Measurements from ENCODE around the gene SYPL1. TPM values are rescaled to one million over a fixed set of nuclear protein-coding genes. Genes with fewer than 3 reads are reported as not detected.

Gene SYPL1
- polyA plus RNA-seq, 1 donor: 97.0 TPM

GRCh38 chr7:106067678-106068077, 44.4 kb downstream of the SYPL1 start:
- 100% methylated on average over 2 of the region's 3 CpGs for WGBS (ENCODE audit: insufficient coverage, low lambda C conversion rate)
- Histone ChIP-seq H3K27ac (ENCODE audit: low read length) (no peak overlapping the region), H3K9me3 (ENCODE audit: control insufficient read depth, low read depth, low read length) (no peaks in the 10 kb centered on the region), H3K36me3 (ENCODE audit: control insufficient read depth, insufficient read depth, low read length) (no peaks in the 10 kb centered on the region), H3K27me3 (ENCODE audit: control insufficient read depth, insufficient read depth, low read length) (no peaks in the 10 kb centered on the region), H3K4me1 (ENCODE audit: control insufficient read depth, insufficient read depth, low read length) (peaks cover 18% of the 10 kb centered on the region), H3K4me3 (ENCODE audit: low read length) (no peak overlapping the region)
- no peak for DNase-seq

DNA sequence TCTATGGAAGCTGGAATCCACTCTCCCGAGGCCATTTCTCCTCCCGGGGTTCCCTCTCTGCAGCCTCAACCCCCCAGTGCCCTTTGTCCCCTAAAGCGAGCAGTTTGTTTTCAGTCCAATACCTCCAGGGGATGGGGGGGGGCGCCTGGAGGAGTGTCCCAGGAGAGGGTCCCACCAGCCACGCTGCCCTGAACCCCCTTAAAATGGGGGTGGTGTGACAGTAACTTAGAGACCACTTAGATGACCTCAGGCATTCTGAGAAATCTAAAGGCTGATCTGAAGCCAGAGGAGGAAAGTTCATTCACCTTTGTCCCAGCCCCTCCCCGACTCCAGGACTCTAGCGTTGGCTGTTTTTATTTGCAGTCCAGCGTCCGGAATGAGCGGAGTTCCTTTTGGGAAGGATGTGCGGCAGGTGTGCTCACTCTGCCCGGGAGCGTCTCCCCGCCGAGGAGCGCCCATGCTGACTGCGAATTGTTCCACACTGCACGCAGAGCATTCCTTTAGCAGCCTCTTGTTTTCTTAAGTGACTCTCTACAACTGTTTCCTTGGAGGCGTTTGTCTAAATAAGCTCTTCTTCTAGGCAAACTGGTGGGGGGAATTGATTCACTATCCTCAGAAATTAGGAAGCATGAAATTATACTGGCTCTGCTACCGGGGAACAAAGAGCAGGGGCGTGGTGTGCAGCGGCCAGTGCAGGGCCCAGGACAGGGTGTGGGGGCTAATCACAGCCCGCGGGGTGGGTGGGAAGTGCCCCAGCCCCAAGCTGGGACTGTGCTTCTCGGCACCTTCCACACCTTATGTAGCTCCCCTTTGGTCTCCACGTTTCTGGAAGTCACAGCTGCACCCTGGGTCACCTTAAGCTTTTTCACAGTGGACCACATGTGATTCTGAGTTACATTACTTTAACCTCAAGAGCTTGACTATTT, 46.3 kb downstream of the SYPL1 start:
- DNase-seq: peak in 1 of 2 donors; percentile 51
- no CpG with 5 or more reads among the region's 26 CpGs for WGBS (ENCODE audit: insufficient coverage, low lambda C conversion rate)
- Histone ChIP-seq H3K27ac (ENCODE audit: low read length) (peak overlapping the region; percentile 23), H3K9me3 (ENCODE audit: control insufficient read depth, low read depth, low read length) (no peaks in the 10 kb centered on the region), H3K4me3 (ENCODE audit: low read length) (peak overlapping the region; percentile 8), H3K36me3 (ENCODE audit: control insufficient read depth, insufficient read depth, low read length) (no peaks in the 10 kb centered on the region), H3K4me1 (ENCODE audit: control insufficient read depth, insufficient read depth, low read length) (peaks cover 18% of the 10 kb centered on the region), H3K27me3 (ENCODE audit: control insufficient read depth, insufficient read depth, low read length) (no peaks in the 10 kb centered on the region)

DNA sequence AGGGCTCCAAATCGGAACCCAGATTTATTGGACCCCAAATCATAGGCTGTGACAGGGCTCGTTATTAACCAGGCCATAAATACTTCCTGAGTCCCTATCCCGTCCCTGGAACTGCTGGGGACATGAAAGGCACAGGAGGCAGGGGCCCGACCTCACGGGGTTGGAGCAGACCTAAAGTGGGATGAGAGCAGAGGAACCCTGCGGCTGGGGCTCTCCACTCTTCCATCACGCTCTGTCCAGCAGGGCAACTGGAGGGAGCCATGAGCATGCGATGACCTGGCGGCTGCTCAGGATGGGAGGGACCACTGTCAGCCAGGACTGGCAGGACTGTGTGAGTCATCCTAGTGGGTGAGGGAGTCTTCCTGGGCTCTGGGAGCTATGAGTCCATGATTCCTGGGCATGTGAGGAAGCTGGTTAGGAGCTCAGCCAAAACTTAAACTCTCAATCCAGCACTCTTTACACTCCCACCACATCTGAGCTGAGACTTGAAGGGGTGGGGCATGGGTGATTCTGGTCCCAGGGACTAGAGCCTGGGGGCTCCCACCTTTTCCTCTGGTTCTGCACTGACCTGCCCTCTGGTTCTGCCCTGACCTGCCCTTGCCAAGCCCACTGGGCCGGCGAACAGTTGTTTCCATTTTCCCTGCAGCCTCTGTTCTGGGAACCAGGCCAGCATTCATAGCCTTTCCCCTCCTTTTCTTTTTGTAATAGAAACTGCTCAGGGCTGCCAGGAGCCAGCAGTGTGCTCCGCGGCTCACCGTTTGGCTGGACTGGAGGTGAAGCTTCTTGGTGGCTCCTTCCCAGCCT, 47.1 kb downstream of the SYPL1 start:
- Histone ChIP-seq H3K4me3 (ENCODE audit: low read length) (peak overlapping the region; percentile 8), H3K36me3 (ENCODE audit: control insufficient read depth, insufficient read depth, low read length) (no peaks in the 10 kb centered on the region), H3K27ac (ENCODE audit: low read length) (peak overlapping the region; percentile 23), H3K27me3 (ENCODE audit: control insufficient read depth, insufficient read depth, low read length) (no peaks in the 10 kb centered on the region), H3K4me1 (ENCODE audit: control insufficient read depth, insufficient read depth, low read length) (peaks cover 18% of the 10 kb centered on the region), H3K9me3 (ENCODE audit: control insufficient read depth, low read depth, low read length) (no peaks in the 10 kb centered on the region)
- DNase-seq: peak; percentile 38 to 58
- WGBS (ENCODE audit: insufficient coverage, low lambda C conversion rate): no CpG with 5 or more reads among the region's 14 CpGs

GRCh38 chr7:106064316-106064715, 47.8 kb downstream of the SYPL1 start:
- Histone ChIP-seq H3K4me3 (ENCODE audit: low read length) (no peak overlapping the region), H3K27ac (ENCODE audit: low read length) (no peak overlapping the region), H3K36me3 (ENCODE audit: control insufficient read depth, insufficient read depth, low read length) (no peaks in the 10 kb centered on the region), H3K4me1 (ENCODE audit: control insufficient read depth, insufficient read depth, low read length) (peaks cover 18% of the 10 kb centered on the region), H3K27me3 (ENCODE audit: control insufficient read depth, insufficient read depth, low read length) (no peaks in the 10 kb centered on the region), H3K9me3 (ENCODE audit: control insufficient read depth, low read depth, low read length) (no peaks in the 10 kb centered on the region)
- no CpG with 5 or more reads among the region's 8 CpGs for WGBS (ENCODE audit: insufficient coverage, low lambda C conversion rate)
- no peak for DNase-seq

- Histone ChIP-seq H3K27me3 (ENCODE audit: control insufficient read depth, insufficient read depth, low read length) (no peaks in the 10 kb centered on the region), H3K4me1 (ENCODE audit: control insufficient read depth, insufficient read depth, low read length) (peaks cover 18% of the 10 kb centered on the region), H3K9me3 (ENCODE audit: control insufficient read depth, low read depth, low read length) (no peaks in the 10 kb centered on the region), H3K27ac (ENCODE audit: low read length) (no peak overlapping the region), H3K4me3 (ENCODE audit: low read length) (no peak overlapping the region), H3K36me3 (ENCODE audit: control insufficient read depth, insufficient read depth, low read length) (no peaks in the 10 kb centered on the region)
- WGBS (ENCODE audit: insufficient coverage, low lambda C conversion rate): no CpG with 5 or more reads among the region's 2 CpGs
- DNase-seq: no peak
These were observed 48.4 kb downstream of the SYPL1 start for GRCh38 chr7:106063692-106064091.

GRCh38 chr7:106063024-106063423, 49.1 kb downstream of the SYPL1 start:
- Histone ChIP-seq H3K4me3 (ENCODE audit: low read length) (no peak overlapping the region), H3K27ac (ENCODE audit: low read length) (no peak overlapping the region), H3K4me1 (ENCODE audit: control insufficient read depth, insufficient read depth, low read length) (peaks cover 18% of the 10 kb centered on the region), H3K36me3 (ENCODE audit: control insufficient read depth, insufficient read depth, low read length) (no peaks in the 10 kb centered on the region), H3K9me3 (ENCODE audit: control insufficient read depth, low read depth, low read length) (no peaks in the 10 kb centered on the region), H3K27me3 (ENCODE audit: control insufficient read depth, insufficient read depth, low read length) (no peaks in the 10 kb centered on the region)
- DNase-seq: no peak
- WGBS (ENCODE audit: insufficient coverage, low lambda C conversion rate): no CpG with 5 or more reads among the region's 6 CpGs

DNA sequence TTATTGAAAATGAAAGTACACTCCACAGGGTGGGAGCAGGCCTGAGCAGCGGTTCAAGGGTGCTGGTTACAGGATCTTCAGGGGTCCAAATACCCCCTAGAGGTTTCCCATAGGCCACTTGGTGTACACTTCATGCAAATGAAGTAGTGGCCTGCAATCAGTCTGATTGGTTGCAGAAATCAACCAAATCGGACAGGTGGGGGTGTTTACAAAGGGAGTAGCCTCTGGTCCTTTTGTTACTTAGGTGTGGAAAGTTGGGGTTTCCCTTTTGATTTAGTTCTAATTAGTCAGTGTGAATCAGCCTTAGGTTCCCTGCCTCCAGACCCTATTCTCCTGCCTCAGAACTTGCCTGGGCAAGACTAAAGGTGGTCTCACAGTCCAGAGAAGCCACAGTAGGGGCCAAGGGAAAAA, 49.6 kb downstream of the SYPL1 start:
- WGBS (ENCODE audit: insufficient coverage, low lambda C conversion rate): no CpG with 5 or more reads among the region's 2 CpGs
- H3K4me3 ChIP-seq (ENCODE audit: low read length): no peak overlapping the region
- no peaks in the 10 kb centered on the region for H3K36me3 ChIP-seq (ENCODE audit: control insufficient read depth, insufficient read depth, low read length)
- no peak overlapping the region for H3K27ac ChIP-seq (ENCODE audit: low read length)
- DNase-seq: no peak
- no peaks in the 10 kb centered on the region for H3K9me3 ChIP-seq (ENCODE audit: control insufficient read depth, low read depth, low read length)
- H3K27me3 ChIP-seq (ENCODE audit: control insufficient read depth, insufficient read depth, low read length): no peaks in the 10 kb centered on the region
- H3K4me1 ChIP-seq (ENCODE audit: control insufficient read depth, insufficient read depth, low read length): peaks cover 18% of the 10 kb centered on the region

- H3K9me3 ChIP-seq (ENCODE audit: control insufficient read depth, low read depth, low read length): no peaks in the 10 kb centered on the region
- H3K4me3 ChIP-seq (ENCODE audit: low read length): no peak overlapping the region
- no peaks in the 10 kb centered on the region for H3K27me3 ChIP-seq (ENCODE audit: control insufficient read depth, insufficient read depth, low read length)
- DNase-seq: no peak
- H3K4me1 ChIP-seq (ENCODE audit: control insufficient read depth, insufficient read depth, low read length): peaks cover 18% of the 10 kb centered on the region
- H3K36me3 ChIP-seq (ENCODE audit: control insufficient read depth, insufficient read depth, low read length): no peaks in the 10 kb centered on the region
- H3K27ac ChIP-seq (ENCODE audit: low read length): no peak overlapping the region
- no CpG with 5 or more reads among the region's 7 CpGs for WGBS (ENCODE audit: insufficient coverage, low lambda C conversion rate)
These were observed 50.1 kb downstream of the SYPL1 start for GRCh38 chr7:106062006-106062405.

- Histone ChIP-seq H3K27ac (ENCODE audit: low read length) (no peak overlapping the region), H3K4me1 (ENCODE audit: control insufficient read depth, insufficient read depth, low read length) (peaks cover 18% of the 10 kb centered on the region)
- WGBS (ENCODE audit: insufficient coverage, low lambda C conversion rate): 93% methylated on average over 3 of the region's 9 CpGs
These were observed 50.7 kb downstream of the SYPL1 start for GRCh38 chr7:106061301-106061979.

GRCh38 chr7:106060394-106060920, 51.7 kb downstream of the SYPL1 start:
- no CpG with 5 or more reads among the region's 7 CpGs for WGBS (ENCODE audit: insufficient coverage, low lambda C conversion rate)
- Histone ChIP-seq H3K4me3 (ENCODE audit: low read length) (no peak overlapping the region), H3K27me3 (ENCODE audit: control insufficient read depth, insufficient read depth, low read length) (no peaks in the 10 kb centered on the region), H3K36me3 (ENCODE audit: control insufficient read depth, insufficient read depth, low read length) (no peaks in the 10 kb centered on the region), H3K4me1 (ENCODE audit: control insufficient read depth, insufficient read depth, low read length) (peaks cover 10% of the 10 kb centered on the region), H3K27ac (ENCODE audit: low read length) (no peak overlapping the region), H3K9me3 (ENCODE audit: control insufficient read depth, low read depth, low read length) (no peaks in the 10 kb centered on the region)
- DNase-seq: no peak

More at GRCh38 chr7:106061301-106061979, 50.7 kb downstream of the SYPL1 start:
- Histone ChIP-seq H3K27me3 (ENCODE audit: control insufficient read depth, insufficient read depth, low read length) (no peaks in the 10 kb centered on the region), H3K36me3 (ENCODE audit: control insufficient read depth, insufficient read depth, low read length) (no peaks in the 10 kb centered on the region), H3K4me3 (ENCODE audit: low read length) (no peak overlapping the region), H3K9me3 (ENCODE audit: control insufficient read depth, low read depth, low read length) (no peaks in the 10 kb centered on the region)
- DNase-seq: no peak

Data from large intestine (tissue), 3 donors.